OCI-LY1 (cell line): Measurements from ENCODE around the gene DUOX1.
A peak's percentile ranks its signal among the peaks of the same experiment; 100 is the strongest.

Source experiments
- H2AFZ ChIP-seq: fragments of 200-600 bp; sonication (generic), shearing (Covaris generic); 2 replicates; pipeline ENCODE4 v1.6.0; 2014; ENCODE audit warnings: antibody characterized with exemption, mild to moderate bottlenecking, low read length
- H3F3A ChIP-seq: fragments of 200-600 bp; sonication (generic), shearing (Covaris generic); 2 replicates; pipeline ENCODE4 v1.6.0; 2014; ENCODE audit warnings: mild to moderate bottlenecking, antibody characterized with exemption, low read length, moderate library complexity; ENCODE audit not compliant: insufficient read depth
- H3K27ac ChIP-seq: fragments of 200-600 bp; sonication (generic); 2 replicates; pipeline ENCODE4 v1.5.1; 2014; ENCODE audit warnings: low read length, mixed run types, mild to moderate bottlenecking, low read depth; ENCODE audit not compliant: poor library complexity, severe bottlenecking
- H3K27me3 ChIP-seq: fragments of 200-600 bp; sonication (generic); 2 replicates; pipeline ENCODE4 v1.6.0; 2014; ENCODE audit warnings: antibody characterized with exemption, mild to moderate bottlenecking, low read length, moderate library complexity; ENCODE audit not compliant: insufficient read depth
- H3K36me3 ChIP-seq: fragments of 200-600 bp; sonication (generic); 2 replicates; pipeline ENCODE4 v1.6.1; 2014; ENCODE audit warnings: mild to moderate bottlenecking, antibody characterized with exemption, low read length, moderate library complexity, mixed read lengths; ENCODE audit not compliant: insufficient read depth
- H3K4me1 ChIP-seq: fragments of 200-600 bp; sonication (generic); 2 replicates; pipeline ENCODE4 v1.5.1; 2014; ENCODE audit warnings: mild to moderate bottlenecking, low read length, moderate library complexity; ENCODE audit not compliant: insufficient read depth, severe bottlenecking
- H3K4me2 ChIP-seq: fragments of 200-600 bp; sonication (generic), shearing (Covaris generic); 2 replicates; pipeline ENCODE4 v1.6.1; 2014; ENCODE audit warnings: low read length
- H3K4me3 ChIP-seq: fragments of 200-600 bp; sonication (generic); 2 replicates; pipeline ENCODE4 v1.5.1; 2014; ENCODE audit warnings: low read length, low read depth, mild to moderate bottlenecking, mixed read lengths; ENCODE audit not compliant: poor library complexity, severe bottlenecking
- H3K79me2 ChIP-seq: fragments of 200-600 bp; shearing (Covaris generic); 2 replicates; pipeline ENCODE4 v1.6.1; 2016; ENCODE audit warnings: mixed run types, low read length, mixed read lengths; ENCODE audit not compliant: insufficient read depth
- H3K9ac ChIP-seq: fragments of 200-600 bp; sonication (generic), shearing (Covaris generic); 2 replicates; pipeline ENCODE4 v1.6.1; 2014; ENCODE audit warnings: mild to moderate bottlenecking, low read length, mixed read lengths
- H3K9me2 ChIP-seq: fragments of 200-600 bp; sonication (generic), shearing (Covaris generic); 2 replicates; pipeline ENCODE4 v1.6.1; 2014; ENCODE audit warnings: low read depth, mild to moderate bottlenecking, low read length, mixed read lengths
- H3K9me3 ChIP-seq: fragments of 200-600 bp; shearing (Covaris generic); 2 replicates; pipeline ENCODE4 v1.6.1; 2014; ENCODE audit warnings: low read length, mixed read lengths
- H4K20me1 ChIP-seq: fragments of 200-600 bp; sonication (generic), shearing (Covaris generic); 2 replicates; pipeline ENCODE4 v1.6.0; 2016; ENCODE audit warnings: mild to moderate bottlenecking, low read length; ENCODE audit not compliant: insufficient read depth
- CTCF ChIP-seq: fragments of 200-600 bp; sonication (generic), shearing (Covaris generic); IDR thresholded peaks from 2 replicates; pipeline ENCODE4 v1.5.1; 2017; ENCODE audit warnings: mild to moderate bottlenecking, antibody characterized with exemption, low read length, moderate library complexity, mixed read lengths
- EZH2 ChIP-seq: fragments of 200-600 bp; sonication (generic), shearing (Covaris generic); IDR thresholded peaks from 2 replicates; pipeline ENCODE4 v1.8.0; 2017; ENCODE audit warnings: borderline replicate concordance, mixed run types, mild to moderate bottlenecking, antibody characterized with exemption, low read length, moderate library complexity, mixed read lengths

DUOX1 gene

GRCh38 chr15:45185069-45185779 lies 55.4 kb downstream of the DUOX1 start:
- Histone ChIP-seq H3K4me3 (no peak overlapping the region), H3K9ac (no peak overlapping the region), H3K4me1 (peaks cover 11% of the 10 kb centered on the region), H3K36me3 (no peaks in the 10 kb centered on the region), H3F3A (no peaks in the 10 kb centered on the region), H3K79me2 (no peaks in the 10 kb centered on the region), H3K4me2 (no peak overlapping the region), H4K20me1 (no peaks in the 10 kb centered on the region), H3K9me3 (no peaks in the 10 kb centered on the region), H3K27me3 (peaks cover 8% of the 10 kb centered on the region; the same call in 1 of the 2 replicates), H3K9me2 (no peaks in the 10 kb centered on the region), H3K27ac (no peak overlapping the region), H2AFZ (no peak overlapping the region)
- no peak for TF ChIP-seq EZH2
- TF ChIP-seq CTCF: no peak

- no peaks in the 10 kb centered on the region for H3K36me3 ChIP-seq
- no peak overlapping the region for H3K4me2 ChIP-seq
- H3K27ac ChIP-seq: no peak overlapping the region
- H3K4me1 ChIP-seq: peaks cover 11% of the 10 kb centered on the region
- H3K9me3 ChIP-seq: no peaks in the 10 kb centered on the region
- TF ChIP-seq CTCF (no peak), EZH2 (no peak)
- H3K27me3 ChIP-seq: peaks cover 8% of the 10 kb centered on the region; the same call in 1 of the 2 replicates
- no peaks in the 10 kb centered on the region for H3K9me2 ChIP-seq
- H3K4me3 ChIP-seq: no peak overlapping the region
- no peaks in the 10 kb centered on the region for H3F3A ChIP-seq
- H3K9ac ChIP-seq: no peak overlapping the region
- H3K79me2 ChIP-seq: no peaks in the 10 kb centered on the region
- no peak overlapping the region for H2AFZ ChIP-seq
- no peaks in the 10 kb centered on the region for H4K20me1 ChIP-seq
These were observed 56.3 kb downstream of the DUOX1 start for GRCh38 chr15:45185903-45186770.

- Histone ChIP-seq H3K9ac (peak overlapping the region; percentile 27; the same call in 1 of the 2 replicates), H3K79me2 (no peaks in the 10 kb centered on the region), H3K4me1 (peaks cover 11% of the 10 kb centered on the region), H4K20me1 (no peaks in the 10 kb centered on the region), H2AFZ (no peak overlapping the region), H3K9me3 (no peaks in the 10 kb centered on the region), H3K9me2 (no peaks in the 10 kb centered on the region), H3K27me3 (peaks cover 8% of the 10 kb centered on the region; the same call in 1 of the 2 replicates), H3K27ac (no peak overlapping the region), H3K4me2 (peak overlapping the region; percentile 67), H3F3A (no peaks in the 10 kb centered on the region), H3K4me3 (peak overlapping the region; percentile 70), H3K36me3 (no peaks in the 10 kb centered on the region)
- TF ChIP-seq EZH2: no peak
- TF ChIP-seq CTCF: no peak
These were observed 57.2 kb downstream of the DUOX1 start for GRCh38 chr15:45186771-45187577.
